HepG2 (cell line): Measurements from ENCODE around the gene HYAL1.

Experiments
- ARHGAP35 ChIP-seq: sonication (generic); formaldehyde crosslinking; IDR thresholded peaks from 2 replicates; pipeline ENCODE4 v1.9.0; 2022; ENCODE audit warnings: mild to moderate bottlenecking, inconsistent platforms, moderate library complexity, missing genetic modification reagents, borderline replicate concordance
- ATF1 ChIP-seq: IDR thresholded peaks from 2 replicates; pipeline ENCODE4 v1.6.1; 2016; ENCODE audit warnings: mild to moderate bottlenecking, control low read depth
- ATF3 ChIP-seq: sonication (generic); formaldehyde crosslinking; IDR thresholded peaks from 2 replicates; pipeline ENCODE4 v1.4.0; 2020; ENCODE audit warnings: missing genetic modification reagents
- BHLHE40 ChIP-seq: IDR thresholded peaks from 2 replicates; pipeline ENCODE4 v1.6.1; 2011; ENCODE audit warnings: low read length, improper control_type of control experiment
- CTCF ChIP-seq: sonication (generic); formaldehyde crosslinking; IDR thresholded peaks from 2 replicates; pipeline ENCODE4 v1.5.0; 2020; ENCODE audit warnings: mild to moderate bottlenecking, missing genetic modification reagents, moderate library complexity
- EZH2 ChIP-seq: conservative IDR thresholded peaks from 2 replicates; pipeline ENCODE4 v1.6.1; 2012; ENCODE audit warnings: mild to moderate bottlenecking, low read depth, low read length, moderate library complexity
- HCFC1 ChIP-seq: fragments of 150-350 bp; IDR thresholded peaks from 2 replicates; pipeline ENCODE4 v1.6.1; 2014; ENCODE audit warnings: low read depth, low read length
- HOXA7 ChIP-seq: sonication (generic); formaldehyde crosslinking; IDR thresholded peaks from 2 replicates; pipeline ENCODE4 v1.8.1; 2022; ENCODE audit warnings: mild to moderate bottlenecking, missing genetic modification reagents, moderate library complexity
- MYC ChIP-seq: sonication (generic); formaldehyde crosslinking; IDR thresholded peaks from 2 replicates; pipeline ENCODE4 v1.9.0; 2021; ENCODE audit warnings: missing genetic modification reagents, borderline replicate concordance
- SMARCE1 ChIP-seq: fragments of 450-650 bp; IDR thresholded peaks from 2 replicates; pipeline ENCODE4 v1.6.1; 2017; ENCODE audit warnings: borderline replicate concordance
- THAP8 ChIP-seq: sonication (generic); formaldehyde crosslinking; IDR thresholded peaks from 2 replicates; pipeline ENCODE4 v1.5.1; 2020; ENCODE audit warnings: missing genetic modification reagents, mild to moderate bottlenecking, borderline replicate concordance
- THAP9 ChIP-seq: sonication (generic); formaldehyde crosslinking; IDR thresholded peaks from 2 replicates; pipeline ENCODE4; 2020; ENCODE audit warnings: missing genetic modification reagents, mild to moderate bottlenecking, borderline replicate concordance
- ZNF713 ChIP-seq: sonication (generic); formaldehyde crosslinking; IDR thresholded peaks from 2 replicates; pipeline ENCODE4 v1.4.0; 2020; ENCODE audit warnings: mild to moderate bottlenecking, missing genetic modification reagents
- ZUFSP ChIP-seq: sonication (generic); formaldehyde crosslinking; IDR thresholded peaks from 2 replicates; pipeline ENCODE4 v1.9.0; 2021; ENCODE audit warnings: missing genetic modification reagents, mild to moderate bottlenecking, borderline replicate concordance

GRCh38 chr3:50319181-50319893, 16.0 kb upstream of the HYAL1 start:
- TF ChIP-seq THAP8 (CRISPR knock-in tag) (no peak), ATF1 (CRISPR knock-in tag) (no peak), HOXA7 (CRISPR knock-in tag) (no peak), ARHGAP35 (CRISPR knock-in tag) (no peak), MYC (no peak), THAP9 (CRISPR knock-in tag) (no peak), ATF3 (no peak), HCFC1 (no peak), EZH2 (no peak), CTCF (no peak), ZUFSP (CRISPR knock-in tag) (no peak), ZNF713 (CRISPR knock-in tag) (no peak), SMARCE1 (no peak), BHLHE40 (no peak)
